ENCODE results near the gene KLK7. TPM values are rescaled to one million over a fixed set of nuclear protein-coding genes. Genes with fewer than 3 reads are reported as not detected.
"Not testable (repeated sequence)": the region's sequence is repeated elsewhere in the genome, so short reads cannot be mapped to it uniquely, and the experiment has no call there.

Gene KLK7
- total RNA-seq, 3 donors from 2014 or later = not detected

GRCh38 chr19:51000426-51000825 is 16.7 kb upstream of the KLK7 start:
- H3K36me3 ChIP-seq (ENCODE audit: low read depth) = no peaks in the 10 kb centered on the region
- H3K4me1 ChIP-seq (ENCODE audit: low read depth) = no peaks in the 10 kb centered on the region
- H3K4me3 ChIP-seq = no peak overlapping the region
- H3K9me3 ChIP-seq = no peaks in the 10 kb centered on the region
- intact Hi-C loops (cut with DNase I, micrococcal nuclease) = no loop called here
- DNase-seq (no peak), ATAC-seq (no peak)
- no peak for TF ChIP-seq CTCF (IDR thresholded peaks at IDR 0.05)

DNA sequence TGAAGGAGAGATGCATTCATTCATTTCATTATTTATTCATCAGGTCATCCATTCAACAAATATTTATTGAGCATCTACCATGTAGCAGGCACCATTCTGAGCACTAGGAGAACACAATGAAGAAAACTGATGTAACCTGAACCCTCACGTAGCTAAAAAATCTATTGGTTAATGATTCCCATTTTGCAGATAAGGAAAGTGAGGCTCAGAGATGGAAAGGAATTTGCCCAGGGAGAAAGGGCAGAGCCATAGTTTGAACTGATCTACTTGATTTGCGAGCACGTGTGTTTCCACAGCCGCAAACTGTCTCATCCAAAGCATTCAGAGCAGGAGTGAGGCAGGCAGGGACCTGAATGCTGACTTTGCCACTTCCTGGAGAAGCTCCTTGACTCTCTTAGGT is 15.0 kb upstream of the KLK7 start:
- intact Hi-C loops (cut with DNase I, micrococcal nuclease) = no loop called here
- Histone ChIP-seq H3K36me3 (ENCODE audit: low read depth) (no peaks in the 10 kb centered on the region), H3K4me3 (no peak overlapping the region)

DNA sequence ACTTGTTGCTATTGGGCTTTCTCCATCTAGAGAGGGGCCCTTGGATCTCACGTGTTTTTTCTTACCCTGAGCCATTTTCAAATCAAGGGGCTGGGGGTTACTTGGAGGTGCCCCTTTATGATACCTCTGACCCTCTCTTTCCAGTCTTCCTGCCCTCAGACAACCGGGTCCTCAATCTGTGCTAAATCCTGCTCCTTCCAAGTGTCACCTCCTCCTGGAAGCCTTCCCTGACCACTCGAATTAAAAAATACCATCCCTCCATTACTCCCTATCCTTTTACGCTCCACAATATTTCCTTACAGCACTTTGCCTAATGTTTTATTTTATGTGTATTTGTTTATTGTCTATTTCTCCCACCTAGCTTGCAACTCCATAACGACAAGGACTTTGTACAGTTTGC is 14.3 kb upstream of the KLK7 start:
- Histone ChIP-seq H3K4me3 (no peak overlapping the region), H3K4me1 (ENCODE audit: low read depth) (no peaks in the 10 kb centered on the region), H3K36me3 (ENCODE audit: low read depth) (no peaks in the 10 kb centered on the region), H3K9me3 (no peaks in the 10 kb centered on the region)
- ATAC-seq (no peak), DNase-seq (no peak)
- intact Hi-C loops (cut with DNase I, micrococcal nuclease) = no loop called here
- TF ChIP-seq CTCF (IDR thresholded peaks at IDR 0.05) = no peak

More for the DNA sequence above, 15.0 kb upstream of the KLK7 start:
- DNase-seq = no peak
- no peaks in the 10 kb centered on the region for H3K4me1 ChIP-seq (ENCODE audit: low read depth)
- no peak for TF ChIP-seq CTCF (IDR thresholded peaks at IDR 0.05)
- no peak for ATAC-seq
- H3K9me3 ChIP-seq = no peaks in the 10 kb centered on the region

- Histone ChIP-seq H3K4me1 (ENCODE audit: low read depth) (no peaks in the 10 kb centered on the region), H3K9me3 (no peaks in the 10 kb centered on the region), H3K36me3 (ENCODE audit: low read depth) (no peaks in the 10 kb centered on the region), H3K4me3 (no peak overlapping the region)
- TF ChIP-seq CTCF (IDR thresholded peaks at IDR 0.05) = no peak
- ATAC-seq (no peak), DNase-seq (no peak)
- intact Hi-C loops (cut with DNase I, micrococcal nuclease) = no loop called here
These were observed 10.4 kb upstream of the KLK7 start for GRCh38 chr19:50994129-50994528.

DNA sequence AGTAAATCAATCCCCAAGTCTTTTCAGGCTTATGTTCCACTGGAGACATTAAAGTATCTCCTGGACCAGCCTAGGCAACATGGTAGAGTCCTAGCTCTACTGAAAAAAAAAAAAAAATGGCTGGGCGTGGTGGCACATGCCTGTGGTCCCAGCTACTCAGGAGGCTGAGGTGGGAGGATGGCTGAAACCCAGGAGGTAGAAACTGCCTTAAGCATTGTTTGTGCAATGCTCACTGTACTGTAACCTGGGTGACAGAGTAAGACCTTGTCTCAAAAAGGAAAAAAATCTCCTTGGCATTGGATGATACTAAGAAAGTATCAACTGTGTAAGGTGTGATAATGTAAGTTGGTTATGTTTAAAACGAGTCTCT is 8.9 kb upstream of the KLK7 start:
- intact Hi-C loops (cut with DNase I, micrococcal nuclease) = no loop called here
- ATAC-seq = no peak
- no peak for DNase-seq
- Histone ChIP-seq H3K4me3 (no peak overlapping the region), H3K9me3 (no peaks in the 10 kb centered on the region), H3K4me1 (ENCODE audit: low read depth) (no peaks in the 10 kb centered on the region), H3K36me3 (ENCODE audit: low read depth) (no peaks in the 10 kb centered on the region)
- TF ChIP-seq CTCF (IDR thresholded peaks at IDR 0.05) = no peak

DNA sequence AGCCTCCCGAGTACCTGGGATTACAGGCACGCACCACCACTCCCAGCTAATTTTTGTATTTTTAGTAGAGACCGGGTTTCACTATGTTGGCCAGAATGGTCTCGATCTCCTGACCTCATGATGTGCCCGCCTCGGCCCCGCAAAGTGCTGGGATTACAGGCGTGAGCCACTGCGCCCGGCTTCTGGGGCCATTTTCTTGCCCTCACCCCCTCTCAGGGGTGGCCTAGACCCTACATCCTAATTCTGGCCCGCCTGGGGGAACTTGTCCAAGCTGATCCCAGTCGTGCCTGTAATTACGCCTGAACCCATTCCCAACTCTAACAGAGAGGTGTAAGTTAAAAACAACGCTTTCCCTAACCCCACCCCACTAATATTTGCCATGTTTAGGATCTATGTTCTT is 699 bp upstream of the KLK7 start:
- H3K4me3 ChIP-seq; intact Hi-C loops (cut with DNase I, micrococcal nuclease); H3K36me3 ChIP-seq (ENCODE audit: low read depth); DNase-seq; H3K9me3 ChIP-seq; H3K4me1 ChIP-seq (ENCODE audit: low read depth); ATAC-seq: not testable (repeated sequence)
